ENCODE data around the gene KHDC4. TPM values are rescaled to one million over a fixed set of nuclear protein-coding genes. Genes with fewer than 3 reads are reported as not detected.
A peak's percentile ranks its signal among the peaks of the same experiment; 100 is the strongest.

Gene KHDC4
- 23.7 and 35.6 TPM in 2 replicates for total RNA-seq

GRCh38 chr1:155934097-155934935 lies at the start of gene KHDC4:
Gene KHDC4, minus strand, starts transcription at chr1:155934413. Its CDS starts 40 bp downstream, at chr1:155934373.
- peak; percentile 95 for DNase-seq (ENCODE audit: low read depth, low spot score)

- no peak for DNase-seq (ENCODE audit: low read depth, low spot score)
Observed at GRCh38 chr1:155983191-155984024, 49.2 kb upstream of the KHDC4 start.

GRCh38 chr1:155982106-155982505 lies 47.9 kb upstream of the KHDC4 start:
- DNase-seq (ENCODE audit: low read depth, low spot score), result no peak

GRCh38 chr1:155981266-155982088 lies 47.3 kb upstream of the KHDC4 start:
- peak; percentile 69 for DNase-seq (ENCODE audit: low read depth, low spot score)

- no peak for DNase-seq (ENCODE audit: low read depth, low spot score)
Observed at GRCh38 chr1:155979597-155980343, 45.6 kb upstream of the KHDC4 start.

- DNase-seq (ENCODE audit: low read depth, low spot score), result no peak
Observed at GRCh38 chr1:155978973-155979429, 44.8 kb upstream of the KHDC4 start.

GRCh38 chr1:155978325-155978972 lies 44.2 kb upstream of the KHDC4 start, which contains the start of gene ARHGEF2:
Gene ARHGEF2, minus strand, starts transcription at chr1:155978547. Its CDS starts 120 bp downstream, at chr1:155978427.
- no peak for DNase-seq (ENCODE audit: low read depth, low spot score)

- DNase-seq (ENCODE audit: low read depth, low spot score), result no peak
Observed at GRCh38 chr1:155977690-155978324, 43.6 kb upstream of the KHDC4 start.

GRCh38 chr1:155976913-155977689 lies 42.9 kb upstream of the KHDC4 start:
- DNase-seq (ENCODE audit: low read depth, low spot score), result no peak

GRCh38 chr1:155976062-155976912 lies 42.1 kb upstream of the KHDC4 start:
- DNase-seq (ENCODE audit: low read depth, low spot score), result no peak

- no peak for DNase-seq (ENCODE audit: low read depth, low spot score)
Observed at GRCh38 chr1:155975375-155976061, 41.3 kb upstream of the KHDC4 start.

GRCh38 chr1:155974208-155975115 lies 40.2 kb upstream of the KHDC4 start:
- DNase-seq (ENCODE audit: low read depth, low spot score), result no peak

- no peak for DNase-seq (ENCODE audit: low read depth, low spot score)
Observed at GRCh38 chr1:155973723-155974122, 39.5 kb upstream of the KHDC4 start.

GRCh38 chr1:155971910-155972809 lies 37.9 kb upstream of the KHDC4 start:
- DNase-seq (ENCODE audit: low read depth, low spot score), result no peak

- DNase-seq (ENCODE audit: low read depth, low spot score), result peak; percentile 74
Observed at GRCh38 chr1:155970531-155971167, 36.4 kb upstream of the KHDC4 start.

Data from pulmonary artery endothelial cell (primary cell).